ENCODE results near the gene FAM149A.

DNA sequence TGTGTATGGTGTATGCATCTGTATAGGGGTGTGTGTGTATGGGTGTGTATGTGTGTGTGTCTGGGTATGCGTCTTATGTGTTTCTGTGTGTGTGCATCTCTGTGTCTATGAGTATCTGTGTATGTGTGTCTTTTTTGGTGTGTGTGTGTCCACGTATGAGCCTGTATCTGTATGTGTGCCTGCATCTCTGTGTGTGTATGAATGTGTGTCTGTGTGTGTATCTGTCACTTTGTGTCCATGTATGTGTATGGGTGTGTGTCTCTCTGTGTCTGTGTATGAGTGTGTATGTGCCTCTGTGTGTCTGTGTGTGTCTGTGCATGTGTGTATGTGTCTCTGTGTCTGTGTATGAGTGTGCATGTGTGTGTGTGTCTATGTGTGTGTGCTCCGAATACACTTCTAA is 24.3 kb downstream of the FAM149A start:
- no peak for TF ChIP-seq EP300 (IDR thresholded peaks at IDR 0.05)
- no peak for TF ChIP-seq POLR2A (IDR thresholded peaks at IDR 0.05)
- no peak for TF ChIP-seq CTCF (IDR thresholded peaks at IDR 0.05)

Measured in stomach (tissue), 4 donors.